ENCODE results near the gene C1QA. TPM values are rescaled to one million over a fixed set of nuclear protein-coding genes. Genes with fewer than 3 reads are reported as not detected.

C1QA gene
- total and polyA plus RNA-seq, 2 of the 4 experiments (the other 2 are of a cell fraction): not detected

DNA sequence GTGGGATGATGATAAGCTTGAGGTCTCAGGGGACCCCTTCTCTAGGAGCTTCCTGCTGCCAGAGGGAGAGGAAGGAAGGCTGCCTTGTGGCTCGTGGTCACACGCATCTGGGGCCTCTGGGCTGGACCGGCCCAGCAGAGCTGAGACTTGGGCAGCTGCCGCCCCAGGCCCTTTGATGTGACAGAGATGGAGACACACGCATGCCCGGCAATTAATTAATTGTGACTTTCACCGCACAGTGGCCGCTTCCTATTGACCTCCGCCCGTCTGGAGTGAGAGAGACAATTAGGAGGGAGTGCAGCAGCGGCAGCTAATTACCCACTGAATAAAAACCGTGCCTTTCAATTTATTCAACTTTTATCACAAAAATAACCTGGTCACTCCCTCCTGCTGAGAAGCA lies 16.6 kb upstream of the C1QA start:
- Histone ChIP-seq H3K18ac (ENCODE audit: low read depth, low read length) (no peak overlapping the region), H2BK5ac (ENCODE audit: low read depth, low read length, poor library complexity, severe bottlenecking) (no peak overlapping the region), H4K91ac (ENCODE audit: insufficient read depth, low read depth, low read length) (no peak overlapping the region), H3K9me1 (ENCODE audit: insufficient read depth, low read length) (no peaks in the 10 kb centered on the region; the same call in 1 of the 2 replicates), H3K23ac (ENCODE audit: low read depth, low read length) (no peak overlapping the region), H3K27ac (ENCODE audit: insufficient read depth, low read length) (no peak overlapping the region), H3K9me3 (ENCODE audit: control insufficient read depth, insufficient read depth, low read length) (no peaks in the 10 kb centered on the region), H4K20me1 (ENCODE audit: insufficient read depth, low read length) (no peaks in the 10 kb centered on the region; the same call in 1 of the 2 replicates), H4K5ac (ENCODE audit: low read depth, low read length) (no peak overlapping the region), H3K4me2 (ENCODE audit: low read depth, low read length) (no peak overlapping the region), H2AK9ac (replicated peaks; ENCODE audit: low read depth, low read length, poor library complexity) (no peak overlapping the region), H2AFZ (replicated peaks; ENCODE audit: low read length, poor library complexity) (no peak overlapping the region), H3K27me3 (ENCODE audit: control insufficient read depth, insufficient read depth, low read length) (peaks cover 59% of the 10 kb centered on the region), H3K14ac (replicated peaks; ENCODE audit: low read depth, low read length) (no peak overlapping the region), H2AK5ac (ENCODE audit: low read depth, low read length) (no peak overlapping the region), H3K36me3 (ENCODE audit: control insufficient read depth, insufficient read depth, low read length) (no peaks in the 10 kb centered on the region), H2BK120ac (ENCODE audit: low read depth, low read length) (no peak overlapping the region), H4K8ac (ENCODE audit: low read depth in 2 of 2, low read length in 2 of 2) (no peak overlapping the region), H3K56ac (ENCODE audit: extremely low read depth, insufficient read depth, low read length) (no peak overlapping the region), H3K4ac (ENCODE audit: low read depth, low read length) (no peak overlapping the region), H3K4me3 (ENCODE audit: insufficient read depth, low read depth, low read length) (no peak overlapping the region), H2BK15ac (ENCODE audit: low read depth, low read length) (no peak overlapping the region), H3K4me1 (ENCODE audit: control insufficient read depth, insufficient read depth, low read length) (no peaks in the 10 kb centered on the region), H2BK20ac (ENCODE audit: low read depth, low read length) (no peak overlapping the region), H3K79me1 (ENCODE audit: low read depth in 1 of 2, low read length in 2 of 2) (no peaks in the 10 kb centered on the region), H3K9ac (ENCODE audit: low read depth, low read length) (no peak overlapping the region)
- TF ChIP-seq, protein P1, sequence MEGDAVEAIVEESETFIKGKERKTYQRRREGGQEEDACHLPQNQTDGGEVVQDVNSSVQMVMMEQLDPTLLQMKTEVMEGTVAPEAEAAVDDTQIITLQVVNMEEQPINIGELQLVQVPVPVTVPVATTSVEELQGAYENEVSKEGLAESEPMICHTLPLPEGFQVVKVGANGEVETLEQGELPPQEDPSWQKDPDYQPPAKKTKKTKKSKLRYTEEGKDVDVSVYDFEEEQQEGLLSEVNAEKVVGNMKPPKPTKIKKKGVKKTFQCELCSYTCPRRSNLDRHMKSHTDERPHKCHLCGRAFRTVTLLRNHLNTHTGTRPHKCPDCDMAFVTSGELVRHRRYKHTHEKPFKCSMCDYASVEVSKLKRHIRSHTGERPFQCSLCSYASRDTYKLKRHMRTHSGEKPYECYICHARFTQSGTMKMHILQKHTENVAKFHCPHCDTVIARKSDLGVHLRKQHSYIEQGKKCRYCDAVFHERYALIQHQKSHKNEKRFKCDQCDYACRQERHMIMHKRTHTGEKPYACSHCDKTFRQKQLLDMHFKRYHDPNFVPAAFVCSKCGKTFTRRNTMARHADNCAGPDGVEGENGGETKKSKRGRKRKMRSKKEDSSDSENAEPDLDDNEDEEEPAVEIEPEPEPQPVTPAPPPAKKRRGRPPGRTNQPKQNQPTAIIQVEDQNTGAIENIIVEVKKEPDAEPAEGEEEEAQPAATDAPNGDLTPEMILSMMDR (conservative IDR thresholded peaks at IDR 0.05; ENCODE audit: low read depth, low read length): no peak
- TF ChIP-seq RFX5 (IDR thresholded peaks at IDR 0.05; ENCODE audit: low read depth, low read length): no peak
- dilution Hi-C loops (cut with HindIII; ENCODE audit: low sequenced_read_pairs, unreplicated experiment): no loop called here
- POLR2A ChIA-PET (ENCODE audit: unreplicated experiment): no interaction called here
- in situ Hi-C loops (cut with MboI; ENCODE audit: low sequenced_read_pairs): no loop called here
- DNase-seq (no peak), ATAC-seq (ENCODE audit: low read depth) (no peak)
- no TSS peak for BruUV-seq (replicated peaks)
- CTCF ChIA-PET: no interaction called here
- WGBS, 2 experiments (ENCODE audit: extremely low coverage in 2 of 2, insufficient read length in 1 of 2): 43% methylated on average over 1 of the region's 12 CpGs; no CpG with 5 or more reads in 1 of the 2 experiments
- intact Hi-C loops (cut with micrococcal nuclease): no loop called here

Measured in IMR-90 (cell line).